DND-41 (cell line): ENCODE results near the gene CMSS1.

ENCODE experiments used
- ATAC-seq: fragments of 200-7000 bp; cut with Tn5 transposase; 3 replicates; pipeline ENCODE4 v1.9.1; 2021; ENCODE audit warnings: low read depth; ENCODE audit not compliant: insufficient read depth
- DNase-seq: peaks from one replicate; pipeline ENCODE4 v3.0.0-alpha.2; 2020
- H2AFZ ChIP-seq: 2 replicates; pipeline ENCODE4 v1.6.0; 2012; ENCODE audit warnings: low read depth, low read length
- H3K27ac ChIP-seq: 2 replicates; pipeline ENCODE4 v1.5.1; 2012; ENCODE audit warnings: low read length, inconsistent platforms
- H3K27me3 ChIP-seq: fragments of 200-600 bp; sonication (generic); 2 replicates; pipeline ENCODE4 v1.6.0; 2012; ENCODE audit warnings: low read length, mild to moderate bottlenecking, inconsistent platforms; ENCODE audit not compliant: insufficient read depth, poor library complexity
- H3K36me3 ChIP-seq: 2 replicates; pipeline ENCODE4 v1.5.1; 2012; ENCODE audit warnings: low read length, inconsistent platforms; ENCODE audit not compliant: insufficient read depth
- H3K4me1 ChIP-seq: 2 replicates; pipeline ENCODE4 v1.5.1; 2012; ENCODE audit warnings: mild to moderate bottlenecking, low read length; ENCODE audit not compliant: insufficient read depth
- H3K4me2 ChIP-seq: 2 replicates; pipeline ENCODE4 v1.6.0; 2012; ENCODE audit warnings: mild to moderate bottlenecking, moderate library complexity, low read length, inconsistent platforms; ENCODE audit not compliant: insufficient read depth
- H3K4me3 ChIP-seq, 2 experiments: fragments of 200-600 bp in 1 of 2; shearing (Covaris generic) in 1 of 2; 2 replicates each; pipeline ENCODE4 v1.5.1; 2012 to 2016; ENCODE audit warnings: inconsistent platforms in 2 of 2, low read length in 2 of 2, mild to moderate bottlenecking in 2 of 2, low read depth in 1 of 2, moderate library complexity in 1 of 2
- H3K79me2 ChIP-seq: 2 replicates; pipeline ENCODE4 v1.6.0; 2012; ENCODE audit warnings: low read length, inconsistent platforms; ENCODE audit not compliant: insufficient read depth
- H3K9ac ChIP-seq: 2 replicates; pipeline ENCODE4 v1.6.0; 2012; ENCODE audit warnings: low read depth, mild to moderate bottlenecking, inconsistent platforms, low read length, moderate library complexity
- H3K9me3 ChIP-seq: 2 replicates; pipeline ENCODE4 v1.5.1; 2012; ENCODE audit warnings: low read length, moderate library complexity, mild to moderate bottlenecking, inconsistent platforms; ENCODE audit not compliant: insufficient read depth, severe bottlenecking
- H4K20me1 ChIP-seq: 2 replicates; pipeline ENCODE4 v1.6.0; 2012; ENCODE audit warnings: low read length; ENCODE audit not compliant: insufficient read depth
- EZH2 ChIP-seq: IDR thresholded peaks from 3 replicates; pipeline ENCODE4 v1.6.1; 2012; ENCODE audit warnings: borderline replicate concordance, low read depth, mild to moderate bottlenecking, moderate library complexity, low read length, inconsistent platforms; ENCODE audit not compliant: severe bottlenecking
- TF ChIP-seq, protein P1 (sequence below): IDR thresholded peaks from 2 replicates; pipeline ENCODE4 v1.5.1; 2012; ENCODE audit warnings: borderline replicate concordance, low read length, moderate library complexity, mild to moderate bottlenecking; ENCODE audit not compliant: poor library complexity, severe bottlenecking; ENCODE audit errors: extremely low read depth

Gene CMSS1

DNA sequence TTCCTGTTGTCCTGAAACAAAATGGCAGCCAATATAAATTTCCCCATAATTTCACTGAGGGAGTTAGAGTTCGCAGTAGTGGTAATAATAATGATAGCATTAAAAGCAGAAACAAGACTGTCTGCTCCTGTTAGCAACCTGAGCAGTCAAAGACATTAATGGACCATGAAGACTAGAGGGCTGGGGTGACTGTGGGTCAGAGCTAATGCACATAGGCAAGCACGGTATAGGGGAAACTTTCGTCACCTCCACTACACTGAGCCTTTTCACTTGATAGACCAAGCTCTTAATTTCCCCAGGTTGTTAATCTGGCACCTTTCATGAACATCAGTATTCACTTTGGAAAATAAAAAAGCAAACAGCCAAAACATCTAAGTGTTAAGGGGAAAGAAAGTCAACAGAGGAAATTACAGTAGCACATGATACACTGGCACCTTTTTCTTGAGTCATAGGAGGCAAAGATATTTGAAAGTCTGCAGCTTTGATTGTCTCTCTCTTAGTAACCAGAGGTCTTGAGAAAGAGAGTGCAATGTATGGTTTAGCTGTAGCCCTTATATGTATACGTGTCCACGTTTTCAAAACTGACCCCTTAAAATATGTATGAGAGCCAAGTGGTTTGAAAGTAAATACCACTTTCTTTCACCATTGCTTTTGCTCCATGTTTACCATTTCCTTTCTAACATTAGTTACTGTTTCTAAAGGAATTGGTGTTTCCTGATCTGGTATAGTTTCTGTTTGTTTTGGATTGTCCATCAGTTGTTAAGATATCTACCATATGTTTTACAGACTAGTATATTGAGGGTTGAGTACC lies 191.8 kb downstream of the CMSS1 start:
- Histone ChIP-seq H3K9me3 (no peaks in the 10 kb centered on the region), H3K36me3 (no peaks in the 10 kb centered on the region), H4K20me1 (no peaks in the 10 kb centered on the region), H3K4me1 (no peaks in the 10 kb centered on the region), H3K27me3 (no peaks in the 10 kb centered on the region), H3K4me2 (no peak overlapping the region), H3K4me3 (no peak overlapping the region), H3K79me2 (no peaks in the 10 kb centered on the region), H3K9ac (no peak overlapping the region), H2AFZ (no peak overlapping the region), H3K27ac (no peak overlapping the region)
- DNase-seq (no peak), ATAC-seq (no peak)
- TF ChIP-seq EZH2 = no peak

GRCh38 chr3:100010087-100010417 lies 192.4 kb downstream of the CMSS1 start:
- no peak for ATAC-seq
- Histone ChIP-seq H3K4me1 (no peaks in the 10 kb centered on the region), H3K36me3 (no peaks in the 10 kb centered on the region), H3K79me2 (no peaks in the 10 kb centered on the region), H3K9me3 (no peaks in the 10 kb centered on the region), H3K27ac (no peak overlapping the region), H3K9ac (no peak overlapping the region), H3K4me2 (no peak overlapping the region), H4K20me1 (no peaks in the 10 kb centered on the region), H3K4me3 (no peak overlapping the region), H3K27me3 (no peaks in the 10 kb centered on the region), H2AFZ (no peak overlapping the region)
- no peak for DNase-seq
- TF ChIP-seq EZH2 = no peak
- TF ChIP-seq, protein P1, sequence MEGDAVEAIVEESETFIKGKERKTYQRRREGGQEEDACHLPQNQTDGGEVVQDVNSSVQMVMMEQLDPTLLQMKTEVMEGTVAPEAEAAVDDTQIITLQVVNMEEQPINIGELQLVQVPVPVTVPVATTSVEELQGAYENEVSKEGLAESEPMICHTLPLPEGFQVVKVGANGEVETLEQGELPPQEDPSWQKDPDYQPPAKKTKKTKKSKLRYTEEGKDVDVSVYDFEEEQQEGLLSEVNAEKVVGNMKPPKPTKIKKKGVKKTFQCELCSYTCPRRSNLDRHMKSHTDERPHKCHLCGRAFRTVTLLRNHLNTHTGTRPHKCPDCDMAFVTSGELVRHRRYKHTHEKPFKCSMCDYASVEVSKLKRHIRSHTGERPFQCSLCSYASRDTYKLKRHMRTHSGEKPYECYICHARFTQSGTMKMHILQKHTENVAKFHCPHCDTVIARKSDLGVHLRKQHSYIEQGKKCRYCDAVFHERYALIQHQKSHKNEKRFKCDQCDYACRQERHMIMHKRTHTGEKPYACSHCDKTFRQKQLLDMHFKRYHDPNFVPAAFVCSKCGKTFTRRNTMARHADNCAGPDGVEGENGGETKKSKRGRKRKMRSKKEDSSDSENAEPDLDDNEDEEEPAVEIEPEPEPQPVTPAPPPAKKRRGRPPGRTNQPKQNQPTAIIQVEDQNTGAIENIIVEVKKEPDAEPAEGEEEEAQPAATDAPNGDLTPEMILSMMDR = no peak

- no peaks in the 10 kb centered on the region for H3K9me3 ChIP-seq
- H3K4me3 ChIP-seq = no peak overlapping the region
- H2AFZ ChIP-seq = no peak overlapping the region
- no peak overlapping the region for H3K27ac ChIP-seq
- H3K27me3 ChIP-seq = no peaks in the 10 kb centered on the region
- no peak overlapping the region for H3K4me2 ChIP-seq
- no peaks in the 10 kb centered on the region for H3K79me2 ChIP-seq
- DNase-seq (no peak), ATAC-seq (no peak)
- H4K20me1 ChIP-seq = no peaks in the 10 kb centered on the region
- H3K9ac ChIP-seq = no peak overlapping the region
- H3K4me1 ChIP-seq = no peaks in the 10 kb centered on the region
- no peaks in the 10 kb centered on the region for H3K36me3 ChIP-seq
- TF ChIP-seq, protein P1 = no peak
- TF ChIP-seq EZH2 = no peak
Measured at GRCh38 chr3:100018806-100019205, 201.1 kb downstream of the CMSS1 start.

GRCh38 chr3:100019719-100020118 lies 202.1 kb downstream of the CMSS1 start:
- Histone ChIP-seq H3K9ac (no peak overlapping the region), H3K27ac (no peak overlapping the region), H3K4me3 (no peak overlapping the region), H3K79me2 (no peaks in the 10 kb centered on the region), H3K4me2 (no peak overlapping the region), H4K20me1 (no peaks in the 10 kb centered on the region), H3K36me3 (no peaks in the 10 kb centered on the region), H3K9me3 (no peaks in the 10 kb centered on the region), H3K4me1 (no peaks in the 10 kb centered on the region), H3K27me3 (no peaks in the 10 kb centered on the region), H2AFZ (no peak overlapping the region)
- TF ChIP-seq, protein P1 = no peak
- TF ChIP-seq EZH2 = no peak
- no peak for DNase-seq
- no peak for ATAC-seq
